Trophoblast cell (in vitro differentiated cells and primary cell): ENCODE results near the gene MGAT4D.

ENCODE experiments used
- DNase-seq, 2 donors: peaks; one replicate each; pipeline ENCODE4 v3.0.0-alpha.2; 2016
- H2AFZ ChIP-seq: 2 replicates; pipeline ENCODE4 v1.6.1; 2013; ENCODE audit warnings: low read length, moderate library complexity, mild to moderate bottlenecking; ENCODE audit not compliant: insufficient read depth, poor library complexity
- H2AK5ac ChIP-seq: 2 replicates; pipeline ENCODE4 v1.6.1; 2013; ENCODE audit warnings: mild to moderate bottlenecking, low read length
- H2BK120ac ChIP-seq: 2 replicates; pipeline ENCODE4 v1.6.1; 2013; ENCODE audit warnings: low read length, mild to moderate bottlenecking, moderate library complexity; ENCODE audit not compliant: insufficient read depth, poor library complexity
- H2BK12ac ChIP-seq: 2 replicates; pipeline ENCODE4 v1.6.1; 2013; ENCODE audit warnings: mild to moderate bottlenecking, low read length, moderate library complexity
- H2BK5ac ChIP-seq: 2 replicates; pipeline ENCODE4 v1.6.1; 2013; ENCODE audit warnings: low read length, low read depth, moderate library complexity, mild to moderate bottlenecking; ENCODE audit not compliant: poor library complexity
- H3K14ac ChIP-seq: 2 replicates; pipeline ENCODE4 v1.6.1; 2013; ENCODE audit warnings: mild to moderate bottlenecking, low read length
- H3K18ac ChIP-seq: 2 replicates; pipeline ENCODE4 v1.6.1; 2013; ENCODE audit warnings: mild to moderate bottlenecking, low read length
- H3K23ac ChIP-seq: 2 replicates; pipeline ENCODE4 v1.6.1; 2013; ENCODE audit warnings: low read length
- H3K27ac ChIP-seq: 2 replicates; pipeline ENCODE4 v1.5.1; 2013; ENCODE audit warnings: low read depth, mild to moderate bottlenecking, inconsistent platforms, low read length, moderate library complexity
- H3K27me3 ChIP-seq: 2 replicates; pipeline ENCODE4 v1.6.1; 2013; ENCODE audit warnings: inconsistent platforms, mild to moderate bottlenecking, low read length, moderate library complexity; ENCODE audit not compliant: insufficient read depth
- H3K36me3 ChIP-seq, 2 experiments: 1 replicate in 1 of 2; 2 replicates in 1 of 2; pipeline ENCODE4 v1.6.1; 2013; ENCODE audit warnings: low read length in 2 of 2, mild to moderate bottlenecking in 2 of 2, moderate library complexity in 1 of 2; ENCODE audit not compliant: insufficient read depth in 2 of 2, control insufficient read depth in 1 of 2
- H3K4ac ChIP-seq: 2 replicates; pipeline ENCODE4 v1.6.1; 2013; ENCODE audit warnings: low read depth, mild to moderate bottlenecking, low read length, moderate library complexity
- H3K4me1 ChIP-seq, 2 experiments: 1 replicate in 1 of 2; 2 replicates in 1 of 2; pipeline ENCODE4 v1.6.1; 2013; ENCODE audit warnings: low read length in 2 of 2, mild to moderate bottlenecking in 2 of 2, moderate library complexity in 1 of 2; ENCODE audit not compliant: insufficient read depth in 2 of 2, control insufficient read depth in 1 of 2
- H3K4me2 ChIP-seq: 2 replicates; pipeline ENCODE4 v1.6.1; 2013; ENCODE audit warnings: inconsistent platforms, mild to moderate bottlenecking, low read length, moderate library complexity
- H3K4me3 ChIP-seq: 2 replicates; pipeline ENCODE4 v1.5.1; 2013; ENCODE audit warnings: mild to moderate bottlenecking, low read depth, low read length, inconsistent platforms
- H3K79me1 ChIP-seq: one replicate; pipeline ENCODE4 v1.6.1; 2013; ENCODE audit warnings: low read length
- H3K79me2 ChIP-seq: 2 replicates; pipeline ENCODE4 v1.6.1; 2013; ENCODE audit warnings: low read length, mild to moderate bottlenecking; ENCODE audit not compliant: control insufficient read depth, insufficient read depth, poor library complexity
- H3K9ac ChIP-seq: 2 replicates; pipeline ENCODE4 v1.6.1; 2013; ENCODE audit warnings: mild to moderate bottlenecking, low read length
- H3K9me3 ChIP-seq: 2 replicates; pipeline ENCODE4 v1.6.1; 2013; ENCODE audit warnings: low read depth, mild to moderate bottlenecking, control low read depth, inconsistent platforms, low read length; ENCODE audit not compliant: insufficient read depth
- H4K12ac ChIP-seq: 2 replicates; pipeline ENCODE4 v1.6.1; 2013; ENCODE audit warnings: low read depth, mild to moderate bottlenecking, low read length, moderate library complexity
- H4K8ac ChIP-seq: 2 replicates; pipeline ENCODE4 v1.6.1; 2013; ENCODE audit warnings: low read depth, mild to moderate bottlenecking, low read length, moderate library complexity
- H4K91ac ChIP-seq: one replicate; pipeline ENCODE4 v1.6.1; 2013; ENCODE audit warnings: low read depth, mild to moderate bottlenecking, low read length, moderate library complexity
- WGBS: extraction: QIAGEN DNeasy Blood & Tissue Kit; methylation state at CpG from one replicate; pipeline ENCODE4 v1.1.7; 2013; ENCODE audit warnings: missing lambda C conversion rate; ENCODE audit not compliant: insufficient read length, insufficient coverage; ENCODE audit errors: extremely low coverage; 5-methylcytosine and 5-hydroxymethylcytosine counted together

MGAT4D gene

GRCh38 chr4:140499391-140499790 lies 1.3 kb upstream of the MGAT4D start:
- H2AK5ac ChIP-seq, result no peak overlapping the region
- DNase-seq, result no peak
- no peak overlapping the region for H4K12ac ChIP-seq
- no peak overlapping the region for H2BK120ac ChIP-seq
- no peak overlapping the region for H3K23ac ChIP-seq
- no peaks in the 10 kb centered on the region for H3K79me2 ChIP-seq
- no peak overlapping the region for H3K4me3 ChIP-seq
- no peak overlapping the region for H2BK12ac ChIP-seq
- H3K4me2 ChIP-seq, result no peak overlapping the region
- H4K91ac ChIP-seq, result no peak overlapping the region
- no peak overlapping the region for H4K8ac ChIP-seq
- H3K14ac ChIP-seq, result no peak overlapping the region
- H3K9me3 ChIP-seq, result peaks cover 3% of the 10 kb centered on the region
- H3K27ac ChIP-seq, result no peak overlapping the region
- H3K18ac ChIP-seq, result no peak overlapping the region
- H2BK5ac ChIP-seq, result no peak overlapping the region
- no peak overlapping the region for H3K9ac ChIP-seq
- WGBS, result no CpG with 5 or more reads among the region's 4 CpGs
- no peaks in the 10 kb centered on the region for H3K36me3 ChIP-seq
- no peaks in the 10 kb centered on the region for H3K79me1 ChIP-seq
- no peak overlapping the region for H2AFZ ChIP-seq
- H3K4ac ChIP-seq, result no peak overlapping the region
- H3K27me3 ChIP-seq, result peaks cover 24% of the 10 kb centered on the region
- H3K4me1 ChIP-seq, result peaks cover 0 to 8% of the 10 kb centered on the region in 2 experiments

- H3K18ac ChIP-seq, result no peak overlapping the region
- no peak for DNase-seq
- no peak overlapping the region for H2AK5ac ChIP-seq
- H2BK120ac ChIP-seq, result no peak overlapping the region
- peaks cover 3% of the 10 kb centered on the region for H3K9me3 ChIP-seq
- H2AFZ ChIP-seq, result no peak overlapping the region
- no peak overlapping the region for H2BK5ac ChIP-seq
- peaks cover 0 to 8% of the 10 kb centered on the region in 2 experiments for H3K4me1 ChIP-seq
- no peak overlapping the region for H4K91ac ChIP-seq
- no peaks in the 10 kb centered on the region for H3K36me3 ChIP-seq
- H3K27me3 ChIP-seq, result peaks cover 24% of the 10 kb centered on the region
- H3K4me2 ChIP-seq, result peak overlapping the region; percentile 68
- no peak overlapping the region for H4K12ac ChIP-seq
- H3K4ac ChIP-seq, result no peak overlapping the region
- WGBS, result no CpG with 5 or more reads among the region's 11 CpGs
- no peaks in the 10 kb centered on the region for H3K79me2 ChIP-seq
- no peak overlapping the region for H3K9ac ChIP-seq
- H2BK12ac ChIP-seq, result no peak overlapping the region
- H4K8ac ChIP-seq, result no peak overlapping the region
- no peak overlapping the region for H3K4me3 ChIP-seq
- H3K23ac ChIP-seq, result no peak overlapping the region
- no peak overlapping the region for H3K27ac ChIP-seq
- H3K14ac ChIP-seq, result no peak overlapping the region
- H3K79me1 ChIP-seq, result no peaks in the 10 kb centered on the region
Observed at GRCh38 chr4:140497405-140497746, 717 bp downstream of the MGAT4D start.

GRCh38 chr4:140485939-140486338 lies 12.2 kb downstream of the MGAT4D start:
- H3K14ac ChIP-seq, result no peak overlapping the region
- DNase-seq, result no peak
- WGBS, result no CpG with 5 or more reads among the region's 1 CpG
- H2AK5ac ChIP-seq, result no peak overlapping the region
- H3K27me3 ChIP-seq, result no peaks in the 10 kb centered on the region
- no peak overlapping the region for H3K23ac ChIP-seq
- H3K4me2 ChIP-seq, result no peak overlapping the region
- H2BK12ac ChIP-seq, result no peak overlapping the region
- H3K18ac ChIP-seq, result no peak overlapping the region
- no peaks in the 10 kb centered on the region for H3K9me3 ChIP-seq
- no peaks in the 10 kb centered on the region for H3K79me1 ChIP-seq
- H3K36me3 ChIP-seq, result no peaks in the 10 kb centered on the region
- no peak overlapping the region for H4K91ac ChIP-seq
- no peak overlapping the region for H2BK120ac ChIP-seq
- no peak overlapping the region for H2AFZ ChIP-seq
- no peak overlapping the region for H3K4me3 ChIP-seq
- H3K27ac ChIP-seq, result no peak overlapping the region
- H4K8ac ChIP-seq, result no peak overlapping the region
- no peak overlapping the region for H4K12ac ChIP-seq
- no peaks in the 10 kb centered on the region for H3K4me1 ChIP-seq
- H3K9ac ChIP-seq, result no peak overlapping the region
- H2BK5ac ChIP-seq, result no peak overlapping the region
- H3K79me2 ChIP-seq, result no peaks in the 10 kb centered on the region
- no peak overlapping the region for H3K4ac ChIP-seq

GRCh38 chr4:140483445-140483844 lies 14.6 kb downstream of the MGAT4D start:
- H2BK120ac ChIP-seq, result no peak overlapping the region
- H3K4me3 ChIP-seq, result no peak overlapping the region
- no peaks in the 10 kb centered on the region for H3K4me1 ChIP-seq
- no peak overlapping the region for H3K4ac ChIP-seq
- H3K4me2 ChIP-seq, result no peak overlapping the region
- no peak overlapping the region for H3K23ac ChIP-seq
- no peak overlapping the region for H4K91ac ChIP-seq
- H3K79me2 ChIP-seq, result no peaks in the 10 kb centered on the region
- no peaks in the 10 kb centered on the region for H3K79me1 ChIP-seq
- H3K9ac ChIP-seq, result no peak overlapping the region
- H4K8ac ChIP-seq, result no peak overlapping the region
- H3K36me3 ChIP-seq, result no peaks in the 10 kb centered on the region
- no peaks in the 10 kb centered on the region for H3K9me3 ChIP-seq
- H2AK5ac ChIP-seq, result no peak overlapping the region
- DNase-seq, result no peak
- no peak overlapping the region for H2BK12ac ChIP-seq
- no peak overlapping the region for H4K12ac ChIP-seq
- no peak overlapping the region for H3K14ac ChIP-seq
- no peak overlapping the region for H2AFZ ChIP-seq
- H3K27me3 ChIP-seq, result no peaks in the 10 kb centered on the region
- H3K18ac ChIP-seq, result no peak overlapping the region
- WGBS, result no CpG with 5 or more reads among the region's 4 CpGs
- H2BK5ac ChIP-seq, result no peak overlapping the region
- H3K27ac ChIP-seq, result no peak overlapping the region
